Bronchial epithelial cell (primary cell): ENCODE measurements around the gene SKI. TPM values are rescaled to one million over a fixed set of nuclear protein-coding genes. Genes with fewer than 3 reads are reported as not detected.

Experiments used
- DNase-seq: peaks from one replicate; pipeline ENCODE4 v3.0.0-alpha.2; 2010; ENCODE audit warnings: low read depth
- FAIRE-seq: peaks from 2 replicates; lab custom pipeline; 2011; peaks lifted over from hg19 to GRCh38; lab: Jason Lieb, UNC
- H3K27me3 ChIP-seq: 2 replicates; pipeline ENCODE4 v1.5.1; 2011; ENCODE audit warnings: low read length; ENCODE audit not compliant: control insufficient read depth, insufficient read depth
- H3K36me3 ChIP-seq: 2 replicates; pipeline ENCODE4 v1.5.1; 2011; ENCODE audit warnings: low read length; ENCODE audit not compliant: control insufficient read depth, insufficient read depth
- H3K4me3 ChIP-seq: 2 replicates; pipeline ENCODE4 v1.5.1; 2011; ENCODE audit warnings: mild to moderate bottlenecking, low read depth, low read length, control low read depth
- CTCF ChIP-seq: IDR thresholded peaks from 2 replicates; pipeline ENCODE4 v1.5.1; 2011; ENCODE audit warnings: mild to moderate bottlenecking, moderate library complexity, low read length, control low read depth, inconsistent platforms; ENCODE audit not compliant: insufficient read depth, severe bottlenecking
- total RNA-seq: library from RNA; depleted of rRNA; stranded (reverse); fragments of >200 nt; gene quantifications from 2 replicates; pipeline ENCODE4 v1.2.1, GENCODE V29; 2014

SKI gene
- total RNA-seq, 1 donor from 2014 or later, result 8.4 TPM

GRCh38 chr1:2229911-2230731 lies 2.0 kb downstream of the SKI start:
- no peak for TF ChIP-seq CTCF
- no peak for DNase-seq
- no peaks in the 10 kb centered on the region for H3K27me3 ChIP-seq
- FAIRE-seq, result no peak
- peak overlapping the region; percentile 72 for H3K4me3 ChIP-seq
- no peaks in the 10 kb centered on the region for H3K36me3 ChIP-seq

GRCh38 chr1:2230781-2231531 lies 2.8 kb downstream of the SKI start:
- no peak for TF ChIP-seq CTCF
- no peak for FAIRE-seq
- Histone ChIP-seq H3K4me3 (peak overlapping the region; percentile 72), H3K27me3 (no peaks in the 10 kb centered on the region), H3K36me3 (peaks cover 1% of the 10 kb centered on the region)
- DNase-seq, result no peak

- DNase-seq (peak; percentile 71), FAIRE-seq (peak; percentile 7)
- Histone ChIP-seq H3K27me3 (no peaks in the 10 kb centered on the region), H3K4me3 (peak overlapping the region; percentile 72), H3K36me3 (peaks cover 1% of the 10 kb centered on the region)
- TF ChIP-seq CTCF, result no peak
Measured at GRCh38 chr1:2231532-2232254, 3.6 kb downstream of the SKI start.

- no peak for TF ChIP-seq CTCF
- no peak for FAIRE-seq
- Histone ChIP-seq H3K4me3 (peak overlapping the region; percentile 72), H3K36me3 (peaks cover 1% of the 10 kb centered on the region), H3K27me3 (no peaks in the 10 kb centered on the region)
- DNase-seq, result no peak
Measured at GRCh38 chr1:2232255-2232915, 4.3 kb downstream of the SKI start.

- H3K27me3 ChIP-seq, result no peaks in the 10 kb centered on the region
- no peak overlapping the region for H3K4me3 ChIP-seq
- FAIRE-seq (no peak), DNase-seq (no peak)
- H3K36me3 ChIP-seq, result peaks cover 1% of the 10 kb centered on the region
- TF ChIP-seq CTCF, result no peak
Measured at GRCh38 chr1:2232916-2233438, 4.9 kb downstream of the SKI start.
